CD4-positive, alpha-beta T cell (primary cell): Measurements from ENCODE around the gene MEGF9. TPM values are rescaled to one million over a fixed set of nuclear protein-coding genes. Genes with fewer than 3 reads are reported as not detected.
"Not testable (repeated sequence)": the region's sequence is repeated elsewhere in the genome, so short reads cannot be mapped to it uniquely, and the experiment has no call there.

Experiments
- ATAC-seq: fragments of 200-7000 bp; cut with Tn5 transposase; one replicate; pipeline ENCODE4 v1.10.0; 2022; ENCODE audit warnings: mild to moderate bottlenecking; ENCODE audit not compliant: poor library complexity
- CTCF ChIA-PET: fragments of 350-600 bp; sonication (Branson Sonifier 250); formaldehyde crosslinking; loops from one replicate; lab custom pipeline; 2021; ENCODE audit warnings: antibody characterized with exemption, inconsistent platforms; lab: Charles Lee
- POLR2A ChIA-PET: fragments of 350-600 bp; sonication (Branson Sonifier 250); formaldehyde crosslinking; loops from one replicate; lab custom pipeline; 2021; ENCODE audit warnings: antibody characterized with exemption, inconsistent platforms; lab: Charles Lee
- DNase-seq, 14 experiments: peaks; one replicate each; pipeline ENCODE4 v3.0.0-alpha.2; 2013 to 2020; ENCODE audit warnings: mixed read lengths in 2 of 14
- H3K27ac ChIP-seq, 2 donors: one replicate each; pipeline versions ENCODE4 v1.5.1 to v1.7.0; 2013; ENCODE audit warnings: low read length in 2 of 2, low read depth in 1 of 2, mild to moderate bottlenecking in 1 of 2
- H3K27me3 ChIP-seq, 2 experiments: 1 replicate in 1 of 2; 2 replicates in 1 of 2; pipeline versions ENCODE4 v1.6.1 to v1.7.0; 2013; ENCODE audit warnings: low read length in 2 of 2, control low read depth in 1 of 2, mild to moderate bottlenecking in 1 of 2, moderate library complexity in 1 of 2; ENCODE audit not compliant: insufficient read depth in 2 of 2, control insufficient read depth in 1 of 2
- H3K36me3 ChIP-seq: one replicate; pipeline ENCODE4 v1.6.1; 2013; ENCODE audit warnings: low read length, control low read depth; ENCODE audit not compliant: insufficient read depth
- H3K4me1 ChIP-seq: one replicate; pipeline ENCODE4 v1.6.1; 2013; ENCODE audit warnings: low read length, control low read depth; ENCODE audit not compliant: insufficient read depth
- H3K4me3 ChIP-seq: one replicate; pipeline ENCODE4 v1.5.1; 2013; ENCODE audit warnings: mild to moderate bottlenecking, low read length, moderate library complexity
- H3K9me3 ChIP-seq, 2 experiments: 1 replicate in 1 of 2; 2 replicates in 1 of 2; pipeline versions ENCODE4 v1.6.1 to v1.7.0; 2013; ENCODE audit warnings: low read length in 2 of 2, mild to moderate bottlenecking in 2 of 2, control low read depth in 1 of 2, moderate library complexity in 1 of 2; ENCODE audit not compliant: control insufficient read depth in 1 of 2, insufficient read depth in 1 of 2
- H3K27ac Mint-ChIP-seq: one replicate; pipeline ENCODE4 v1.8.0; 2020; ENCODE audit warnings: mixed read lengths
- H3K27me3 Mint-ChIP-seq: one replicate; pipeline ENCODE4 v1.8.0; 2021; ENCODE audit warnings: mixed read lengths
- H3K36me3 Mint-ChIP-seq: one replicate; pipeline ENCODE4 v1.8.0; 2021; ENCODE audit warnings: low read depth, mixed read lengths
- H3K4me1 Mint-ChIP-seq: one replicate; pipeline ENCODE4 v1.8.0; 2021; ENCODE audit warnings: low read depth, mixed read lengths
- H3K4me3 Mint-ChIP-seq: one replicate; pipeline ENCODE4 v1.8.0; 2020; ENCODE audit warnings: mild to moderate bottlenecking, mixed read lengths
- H3K9me3 Mint-ChIP-seq: one replicate; pipeline ENCODE4 v1.8.0; 2020; ENCODE audit warnings: mixed read lengths
- CTCF ChIP-seq: fragments of 200-600 bp; IDR thresholded peaks from one replicate; pipeline ENCODE4 v1.8.0; 2022; ENCODE audit warnings: antibody characterized with exemption, mild to moderate bottlenecking
- intact Hi-C, 2 experiments: fragments of 100-400 bp; cut with DNase I in 1 of 2; cut with micrococcal nuclease in 1 of 2; formaldehyde crosslinking; loops; one replicate each; pipeline versions ENCODE4 v1.15.1 to v1.9.0; 2023 to 2025; cut with DNase I, micrococcal nuclease
- total RNA-seq, 174 experiments: library from RNA in 2 of 174; stranded (reverse) in 2 of 174; gene quantifications; one replicate each; pipeline ENCODE4 v1.2.3 and lab custom pipeline; 2021 to 2026

Gene MEGF9
- total RNA-seq, 2 experiments from 2014 or later = 4.0 to 4.5 TPM

- intact Hi-C loops = no loop called here
- CTCF ChIA-PET = no interaction called here
- H3K36me3 ChIP-seq = peaks cover 32% of the 10 kb centered on the region
- no peak overlapping the region for H3K27ac ChIP-seq
- no peaks in the 10 kb centered on the region for H3K27me3 ChIP-seq
- H3K4me1 Mint-ChIP-seq = peaks cover 15% of the 10 kb centered on the region
- H3K4me3 ChIP-seq = no peak overlapping the region
- ATAC-seq = no peak
- no peaks in the 10 kb centered on the region for H3K9me3 Mint-ChIP-seq
- no peaks in the 10 kb centered on the region for H3K4me1 ChIP-seq
- H3K4me3 Mint-ChIP-seq = no peak overlapping the region
- H3K27me3 Mint-ChIP-seq = no peaks in the 10 kb centered on the region
- H3K9me3 ChIP-seq = no peaks in the 10 kb centered on the region
- peaks cover 81% of the 10 kb centered on the region for H3K36me3 Mint-ChIP-seq
- no peak for DNase-seq
- no peak for TF ChIP-seq CTCF
- POLR2A ChIA-PET = no interaction called here
- H3K27ac Mint-ChIP-seq = no peak overlapping the region
These were observed 157.5 kb downstream of the MEGF9 start for GRCh38 chr9:120556775-120557174.

DNA sequence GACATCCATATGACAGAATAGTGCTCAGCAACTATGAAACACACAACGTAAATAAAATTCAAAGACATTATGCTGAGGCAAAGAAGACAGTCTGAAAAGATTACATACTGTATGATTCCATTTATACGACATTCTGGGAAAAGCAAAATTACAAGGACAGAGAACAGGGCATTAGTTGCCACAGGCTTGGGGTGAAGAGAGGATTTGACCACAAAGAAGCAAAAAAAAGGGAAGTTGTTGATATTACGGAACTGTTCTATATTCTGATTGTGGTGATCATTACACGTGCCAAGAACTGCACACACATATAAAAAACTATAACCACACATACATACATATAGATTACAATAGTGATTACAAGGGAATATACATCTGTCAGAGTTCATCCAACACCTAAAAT is 158.4 kb downstream of the MEGF9 start:
- Mint-ChIP-seq H3K4me3 (no peak overlapping the region), H3K9me3 (no peaks in the 10 kb centered on the region), H3K36me3 (peaks cover 81% of the 10 kb centered on the region), H3K27ac (no peak overlapping the region), H3K4me1 (peaks cover 15% of the 10 kb centered on the region), H3K27me3 (no peaks in the 10 kb centered on the region)
- no peak overlapping the region for H3K27ac ChIP-seq
- no peak for TF ChIP-seq CTCF
- H3K4me1 ChIP-seq = no peaks in the 10 kb centered on the region
- H3K9me3 ChIP-seq = no peaks in the 10 kb centered on the region
- POLR2A ChIA-PET = no interaction called here
- intact Hi-C loops = no loop called here
- ATAC-seq (no peak), DNase-seq (peak in 2 of 14 experiments; percentile 5 to 6)
- H3K36me3 ChIP-seq = peaks cover 32% of the 10 kb centered on the region
- no peak overlapping the region for H3K4me3 ChIP-seq
- CTCF ChIA-PET = no interaction called here
- H3K27me3 ChIP-seq = no peaks in the 10 kb centered on the region

DNA sequence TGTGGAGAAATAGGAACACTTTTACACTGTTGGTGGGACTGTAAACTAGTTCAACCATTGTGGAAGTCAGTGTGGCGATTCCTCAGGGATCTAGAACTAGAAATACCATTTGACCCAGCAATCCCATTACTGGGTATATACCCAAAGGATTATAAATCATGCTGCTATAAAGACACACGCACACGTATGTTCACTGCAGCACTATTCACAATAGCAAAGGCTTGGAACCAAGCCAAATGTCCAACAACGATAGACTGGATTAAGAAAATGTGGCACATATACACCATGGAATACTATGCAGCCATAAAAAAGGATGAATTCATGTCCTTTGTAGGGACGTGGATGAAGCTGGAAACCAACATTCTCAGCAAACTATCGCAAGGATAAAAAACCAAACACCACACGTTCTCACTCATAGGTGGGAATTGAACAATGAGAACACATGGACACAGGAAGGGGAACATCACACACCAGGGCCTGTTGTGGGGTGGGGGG is 162.0 kb downstream of the MEGF9 start:
- H3K9me3 Mint-ChIP-seq, H3K27me3 ChIP-seq, H3K27ac Mint-ChIP-seq, H3K4me1 Mint-ChIP-seq, POLR2A ChIA-PET, H3K4me1 ChIP-seq, H3K9me3 ChIP-seq, H3K27me3 Mint-ChIP-seq, H3K27ac ChIP-seq, H3K4me3 Mint-ChIP-seq, H3K4me3 ChIP-seq, ATAC-seq, CTCF ChIA-PET, DNase-seq, intact Hi-C loops: not testable (repeated sequence)
- peaks cover 89% of the 10 kb centered on the region for H3K36me3 Mint-ChIP-seq
- H3K36me3 ChIP-seq = peaks cover 48% of the 10 kb centered on the region

Other genes with a start within 250 kb of the MEGF9 start
- gene CDK5RAP2, start 134.3 kb downstream of the MEGF9 start, total RNA-seq = 10 to 100 TPM; 55.0 to 56.0 TPM
- gene FBXW2, start 78.9 kb upstream of the MEGF9 start, total RNA-seq = 10 to 100 TPM; 58.7 to 64.7 TPM
- gene PSMD5, start 128.5 kb upstream of the MEGF9 start, total RNA-seq = 10 to 100 TPM; 35.4 to 44.3 TPM
- 10 to 100 TPM; 60.3 to 63.0 TPM for gene PHF19, start 162.7 kb upstream of the MEGF9 start, total RNA-seq
- 10 to 100 TPM; 60.3 to 61.7 TPM for gene TRAF1, start 212.3 kb upstream of the MEGF9 start, total RNA-seq